GM12875 (cell line): ENCODE measurements around the gene TAF11L11.
"Not testable (repeated sequence)": the region's sequence is repeated elsewhere in the genome, so short reads cannot be mapped to it uniquely, and the experiment has no call there.

Experiments
- H3K4me3 ChIP-seq: one replicate; pipeline ENCODE4 v1.5.1; 2011; ENCODE audit warnings: low read depth, low read length, control low read depth
- CTCF ChIP-seq: IDR thresholded peaks from 2 replicates; pipeline ENCODE4 v1.5.1; 2011; ENCODE audit warnings: low read depth, mild to moderate bottlenecking, control low read depth, inconsistent platforms, low read length, moderate library complexity, borderline replicate concordance; ENCODE audit not compliant: insufficient read depth

The TAF11L11 gene

GRCh38 chr5:17603880-17604279 is at the start of gene TAF11L11:
TAF11L11 (plus strand) TSS chr5:17604183.
- not testable (repeated sequence) for H3K4me3 ChIP-seq

GRCh38 chr5:17585658-17586057 is 18.3 kb upstream of the TAF11L11 start, which contains the start of gene TAF11L7:
TAF11L7 (minus strand) TSS chr5:17585758.
- H3K4me3 ChIP-seq = not testable (repeated sequence)

- not testable (repeated sequence) for H3K4me3 ChIP-seq
Observed at GRCh38 chr5:17590860-17591259, 13.1 kb upstream of the TAF11L11 start, which contains the start of gene TAF11L8. TAF11L8 (minus strand) TSS chr5:17590960.

GRCh38 chr5:17594255-17594654 is 9.7 kb upstream of the TAF11L11 start, which contains the start of gene TAF11L9:
TAF11L9 (minus strand) TSS chr5:17594394.
- not testable (repeated sequence) for H3K4me3 ChIP-seq

- not testable (repeated sequence) for H3K4me3 ChIP-seq
Observed at GRCh38 chr5:17597728-17598127, 6.3 kb upstream of the TAF11L11 start, which contains the start of gene TAF11L10. TAF11L10 (minus strand) TSS chr5:17597828.

GRCh38 chr5:17604951-17605350 is 968 bp downstream of the TAF11L11 start:
- TF ChIP-seq CTCF = no peak
- no peak overlapping the region for H3K4me3 ChIP-seq

GRCh38 chr5:17607461-17607860 is 3.5 kb downstream of the TAF11L11 start:
- not testable (repeated sequence) for H3K4me3 ChIP-seq

GRCh38 chr5:17610092-17610491 is 6.1 kb downstream of the TAF11L11 start, which contains the start of gene TAF11L12:
TAF11L12 (plus strand) TSS chr5:17610392.
- H3K4me3 ChIP-seq = not testable (repeated sequence)

- no peak overlapping the region for H3K4me3 ChIP-seq
- TF ChIP-seq CTCF = no peak
Observed at GRCh38 chr5:17614872-17615605, 11.1 kb downstream of the TAF11L11 start.

GRCh38 chr5:17619354-17619753 is 15.4 kb downstream of the TAF11L11 start:
- H3K4me3 ChIP-seq = no peak overlapping the region

GRCh38 chr5:17620627-17621026 is 16.6 kb downstream of the TAF11L11 start:
- no peak overlapping the region for H3K4me3 ChIP-seq
- no peak for TF ChIP-seq CTCF

More at GRCh38 chr5:17619354-17619753, 15.4 kb downstream of the TAF11L11 start:
- no peak for TF ChIP-seq CTCF
